Colon (tissue), 2 donors: ENCODE measurements around the gene LONRF2.
"Not testable (repeated sequence)": the region's sequence is repeated elsewhere in the genome, so short reads cannot be mapped to it uniquely, and the experiment has no call there.

Experiments used
- FAIRE-seq: peaks from 2 replicates; lab custom pipeline; 2012; peaks lifted over from hg19 to GRCh38; lab: Jason Lieb, UNC
- donor health status: control.
- donor health status: control.

Gene LONRF2

GRCh38 chr2:100253786-100254185 lies 68.5 kb downstream of the LONRF2 start:
- FAIRE-seq, result no peak

GRCh38 chr2:100252811-100253698 lies 69.2 kb downstream of the LONRF2 start:
- FAIRE-seq, result no peak

- FAIRE-seq, result no peak
Observed at GRCh38 chr2:100250645-100251044, 71.7 kb downstream of the LONRF2 start.

GRCh38 chr2:100248971-100249370 lies 73.3 kb downstream of the LONRF2 start:
- no peak for FAIRE-seq

- FAIRE-seq, result not testable (repeated sequence)
Observed at GRCh38 chr2:100248556-100248955, 73.7 kb downstream of the LONRF2 start.

- FAIRE-seq, result no peak
Observed at GRCh38 chr2:100248044-100248330, 74.3 kb downstream of the LONRF2 start.

GRCh38 chr2:100247256-100248043 lies 74.9 kb downstream of the LONRF2 start:
- FAIRE-seq, result no peak

- FAIRE-seq, result no peak
Observed at GRCh38 chr2:100246163-100247145, 75.8 kb downstream of the LONRF2 start.

- FAIRE-seq, result no peak
Observed at GRCh38 chr2:100245681-100246080, 76.6 kb downstream of the LONRF2 start.

- no peak for FAIRE-seq
Observed at GRCh38 chr2:100244881-100245605, 77.3 kb downstream of the LONRF2 start.

GRCh38 chr2:100243631-100244030 lies 78.7 kb downstream of the LONRF2 start:
- no peak for FAIRE-seq

GRCh38 chr2:100242891-100243619 lies 79.2 kb downstream of the LONRF2 start:
- FAIRE-seq, result no peak

- no peak for FAIRE-seq
Observed at GRCh38 chr2:100242476-100242875, 79.8 kb downstream of the LONRF2 start.

- FAIRE-seq, result no peak
Observed at GRCh38 chr2:100241236-100241635, 81.1 kb downstream of the LONRF2 start.

- FAIRE-seq, result no peak
Observed at GRCh38 chr2:100240386-100240785, 81.9 kb downstream of the LONRF2 start.

- FAIRE-seq, result no peak
Observed at GRCh38 chr2:100239486-100240210, 82.7 kb downstream of the LONRF2 start.

GRCh38 chr2:100238471-100238870 lies 83.8 kb downstream of the LONRF2 start:
- no peak for FAIRE-seq

- FAIRE-seq, result no peak
Observed at GRCh38 chr2:100237770-100238169, 84.5 kb downstream of the LONRF2 start.

- FAIRE-seq, result no peak
Observed at GRCh38 chr2:100237163-100237562, 85.1 kb downstream of the LONRF2 start.

GRCh38 chr2:100236166-100236565 lies 86.1 kb downstream of the LONRF2 start:
- FAIRE-seq, result no peak
